Embryonic facial prominence (tissue), 1 donor: ENCODE results near the gene CXorf66.
"Not testable (repeated sequence)": the region's sequence is repeated elsewhere in the genome, so short reads cannot be mapped to it uniquely, and the experiment has no call there.

Experiments used
- DNase-seq: peaks from one replicate; pipeline ENCODE4 v3.0.0-alpha.2; 2016; ENCODE audit errors: extremely low spot score

The CXorf66 gene, protein sequence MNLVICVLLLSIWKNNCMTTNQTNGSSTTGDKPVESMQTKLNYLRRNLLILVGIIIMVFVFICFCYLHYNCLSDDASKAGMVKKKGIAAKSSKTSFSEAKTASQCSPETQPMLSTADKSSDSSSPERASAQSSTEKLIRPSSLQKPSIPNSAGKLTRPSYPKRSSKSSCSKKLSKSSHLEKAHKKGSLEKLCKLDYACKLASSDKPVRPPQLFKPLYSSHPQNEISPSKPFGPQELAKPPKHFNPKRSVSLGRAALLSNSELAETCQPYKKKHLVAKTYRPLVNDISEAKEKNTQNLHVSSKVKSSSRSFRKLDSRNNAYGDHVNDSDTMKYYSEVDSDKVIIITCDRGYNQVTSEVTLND

DNA sequence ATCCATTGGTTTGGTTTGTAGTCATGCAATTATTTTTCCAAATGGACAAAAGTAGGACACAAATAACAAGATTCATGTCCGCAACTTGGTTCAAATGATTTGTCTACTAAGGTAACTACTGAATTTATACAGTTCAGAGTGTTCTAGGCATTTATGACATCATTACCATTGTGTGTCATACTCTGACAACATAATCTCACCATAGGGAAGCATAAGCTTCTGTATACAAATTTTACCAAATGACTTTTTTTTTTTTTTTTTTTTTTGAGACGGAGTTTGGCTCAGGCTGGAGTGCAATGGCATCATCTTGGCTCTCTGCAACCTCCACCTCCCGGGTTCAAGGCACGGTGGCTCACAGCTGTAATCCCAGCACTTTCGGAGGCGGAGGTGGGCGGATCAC lies at the start of gene CXorf66:
TSS of gene CXorf66 (minus strand) at position 101 of the 400 bp plus-strand sequence. CDS start at position 76, 25 bp downstream.
- no peak for DNase-seq

DNA sequence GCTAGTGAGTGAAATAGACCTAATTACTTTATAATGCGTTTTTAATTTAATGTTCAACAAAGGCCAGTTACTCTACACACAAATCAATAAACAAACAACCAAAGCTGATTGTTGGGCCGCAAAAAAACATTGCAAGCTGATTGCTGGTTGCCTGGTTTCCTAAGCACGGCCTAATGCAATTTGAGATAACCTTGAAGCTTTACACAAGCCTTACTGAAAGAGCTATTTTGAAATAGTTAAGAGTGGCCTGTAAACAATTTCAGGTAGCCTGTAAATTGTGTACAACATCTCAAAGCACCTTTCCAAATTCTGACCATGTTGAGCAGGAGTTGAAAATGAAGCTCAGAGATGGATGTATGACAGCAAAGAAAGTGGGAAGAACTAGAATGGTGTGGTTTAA lies 17.5 kb upstream of the CXorf66 start:
- no peak for DNase-seq

DNA sequence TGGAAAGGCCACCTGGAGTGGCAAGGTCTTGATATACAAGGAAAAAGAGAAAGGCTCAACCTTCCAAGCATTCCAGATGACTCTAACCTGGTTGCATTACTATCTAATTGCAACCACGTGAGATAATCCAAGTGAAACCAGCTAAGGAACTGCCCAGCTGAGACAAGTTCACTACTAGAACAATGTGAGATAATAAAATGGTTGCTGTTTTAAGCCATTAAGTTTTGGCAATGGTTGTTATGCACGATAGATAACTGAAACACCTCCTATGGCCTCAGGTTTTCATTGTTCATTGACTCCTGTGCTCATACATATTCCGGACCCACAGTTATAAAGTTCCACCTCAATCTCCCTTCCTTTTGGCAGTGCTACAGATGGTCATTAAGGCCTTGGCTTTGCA lies 9.2 kb upstream of the CXorf66 start:
- no peak for DNase-seq

DNA sequence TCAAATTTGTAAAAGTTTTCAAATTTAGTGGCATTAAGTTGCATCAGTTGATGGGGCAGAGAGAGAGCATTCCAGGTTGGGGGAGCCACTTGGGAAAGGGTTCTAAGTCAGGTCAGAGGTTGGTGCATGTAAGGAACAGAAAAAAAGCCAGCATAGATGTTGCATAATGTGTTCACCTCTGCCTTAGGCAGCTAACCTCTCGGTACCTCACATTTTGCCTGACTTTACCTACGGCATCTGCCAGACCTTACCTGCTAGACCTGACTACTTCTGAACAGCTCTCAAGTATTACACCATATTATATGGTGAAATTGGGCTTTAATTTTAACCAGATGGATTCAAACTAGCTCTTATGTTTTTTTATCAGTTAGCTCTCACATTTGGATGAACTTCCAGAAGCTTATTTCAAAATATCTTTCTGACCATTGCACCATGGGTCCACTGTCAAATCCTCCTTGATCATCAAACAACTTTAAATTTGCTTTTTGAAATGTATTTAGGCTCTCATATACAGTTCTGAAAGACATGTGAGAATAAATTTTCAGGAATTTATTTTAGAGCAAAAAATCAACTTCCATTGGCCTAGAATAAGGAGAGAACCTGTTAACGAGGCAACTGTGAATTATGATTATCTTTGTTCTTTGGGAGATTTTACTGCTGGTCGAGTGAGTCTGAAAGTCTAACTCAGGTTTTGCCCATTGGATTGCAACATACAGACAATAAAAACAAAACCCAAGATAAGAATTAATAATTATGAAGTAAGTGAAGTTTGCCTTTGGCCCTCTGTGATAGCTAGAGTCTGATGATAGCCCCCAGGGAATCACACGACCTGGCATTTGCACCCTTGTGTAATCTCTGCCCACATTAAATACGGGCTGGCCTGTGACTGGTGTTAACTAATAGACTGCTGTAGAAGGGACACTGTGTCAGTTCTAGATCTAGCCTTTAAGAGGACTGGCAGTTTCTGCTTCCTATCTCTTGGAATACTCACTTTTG lies 7.6 kb upstream of the CXorf66 start:
- no peak for DNase-seq

DNA sequence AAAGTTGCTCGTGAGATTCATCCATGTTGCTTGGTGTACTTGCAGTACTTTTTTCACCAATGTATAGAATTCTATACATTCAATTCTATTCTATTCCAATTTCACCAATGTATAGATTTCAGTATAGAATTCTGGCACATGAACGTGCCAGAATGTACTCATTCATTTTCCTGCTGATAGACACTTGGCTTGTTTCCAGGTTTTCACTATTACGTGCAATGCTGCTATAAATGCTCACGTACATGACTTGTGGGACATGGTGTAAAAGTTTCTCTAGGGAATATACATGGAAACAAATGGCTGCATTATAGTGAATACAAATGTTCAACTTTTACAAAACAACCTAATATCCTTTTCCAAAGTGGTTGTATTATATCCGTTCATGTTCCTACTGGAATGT lies 6.8 kb upstream of the CXorf66 start:
- DNase-seq: no peak

DNA sequence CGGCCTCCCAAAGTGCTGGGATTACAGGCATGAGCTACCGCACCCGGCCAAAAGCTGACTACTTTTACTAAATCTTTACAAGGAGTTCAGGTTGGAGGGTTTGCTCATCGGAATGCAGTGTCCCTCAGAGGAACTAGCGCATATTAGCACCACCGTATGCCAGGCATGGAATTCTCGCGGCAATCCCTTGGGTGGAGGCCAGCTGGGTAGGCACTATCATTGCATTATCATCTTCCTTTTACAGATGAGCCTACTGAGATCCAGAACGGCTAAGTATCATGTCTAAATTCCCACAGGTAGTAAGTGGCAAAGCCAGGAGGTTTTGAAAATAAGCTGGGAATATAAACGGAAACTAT lies 6.1 kb upstream of the CXorf66 start:
- no peak for DNase-seq

DNA sequence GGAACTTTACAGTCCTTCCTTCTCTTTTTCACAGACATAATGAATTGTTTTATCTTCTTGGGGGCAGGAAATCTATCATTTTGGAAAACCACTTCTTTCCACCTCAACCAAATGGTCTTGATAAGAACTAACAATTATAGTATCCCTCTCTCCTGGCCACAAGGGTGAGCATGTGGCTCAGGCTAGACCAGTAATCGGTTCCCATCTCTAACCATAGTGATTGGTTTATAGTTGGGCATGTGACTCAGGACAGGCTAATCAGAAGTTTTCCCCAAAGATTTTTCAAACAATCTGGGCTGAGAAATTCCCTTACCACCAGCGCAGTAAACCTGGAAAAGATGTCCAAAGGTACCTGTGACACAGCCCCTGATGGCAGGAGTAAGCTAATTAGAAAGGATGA lies 4.0 kb upstream of the CXorf66 start:
- DNase-seq: no peak

DNA sequence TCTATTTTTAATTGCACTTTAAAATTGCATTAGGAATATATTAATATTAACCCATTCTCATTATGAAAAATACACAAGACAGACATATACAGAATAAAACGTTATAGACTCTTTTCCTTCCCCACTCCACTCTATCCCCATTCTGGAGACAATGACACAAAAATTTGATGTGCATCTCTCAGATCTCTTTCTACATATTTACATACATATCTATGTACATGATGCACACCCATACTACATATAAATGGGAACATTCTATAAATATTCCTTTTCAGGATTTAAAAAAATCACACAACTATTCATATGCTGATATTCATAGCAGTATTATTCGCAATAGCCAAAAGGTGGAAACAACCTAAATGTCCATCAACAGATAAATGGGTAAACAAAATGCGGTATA lies 2.4 kb upstream of the CXorf66 start:
- no peak for DNase-seq

DNA sequence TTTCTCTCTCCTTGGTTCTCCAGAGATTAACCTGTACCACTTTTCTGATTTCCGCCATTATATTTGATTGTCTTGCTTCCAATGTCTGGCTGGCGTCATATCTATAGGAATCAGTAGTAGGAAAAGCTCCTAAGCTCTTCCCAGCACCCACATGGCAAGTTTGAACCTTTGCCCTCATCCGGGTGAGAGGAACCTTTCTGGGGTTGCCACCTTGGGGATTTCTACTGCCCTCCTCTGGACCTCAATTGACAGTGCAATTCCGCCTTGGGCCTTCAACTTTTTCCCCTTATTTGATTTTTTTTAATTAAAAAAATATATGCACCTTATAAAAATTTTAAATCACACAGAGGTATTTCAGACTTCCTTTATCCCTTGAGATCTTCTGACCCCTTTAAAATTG lies 2.0 kb upstream of the CXorf66 start:
- no peak for DNase-seq

DNA sequence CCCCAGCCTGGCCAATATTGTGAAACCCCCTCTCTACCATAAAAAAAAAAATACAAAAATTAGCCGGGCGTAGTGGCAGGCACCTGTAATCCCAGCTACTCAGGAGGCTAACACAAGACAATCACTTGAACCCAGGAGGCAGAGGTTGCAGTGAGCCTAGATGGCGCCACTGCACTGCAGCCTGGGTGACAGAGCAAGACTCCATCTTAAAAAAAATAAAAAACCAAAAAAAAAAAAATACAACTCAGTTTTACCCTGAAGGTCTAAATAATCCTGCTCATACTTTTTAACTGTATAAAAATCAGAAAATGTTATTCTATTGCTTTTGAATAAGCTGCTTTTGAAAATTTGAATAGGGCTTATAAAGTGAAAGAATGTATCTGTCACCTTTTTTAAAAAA lies 838 bp upstream of the CXorf66 start:
- DNase-seq: not testable (repeated sequence)

DNA sequence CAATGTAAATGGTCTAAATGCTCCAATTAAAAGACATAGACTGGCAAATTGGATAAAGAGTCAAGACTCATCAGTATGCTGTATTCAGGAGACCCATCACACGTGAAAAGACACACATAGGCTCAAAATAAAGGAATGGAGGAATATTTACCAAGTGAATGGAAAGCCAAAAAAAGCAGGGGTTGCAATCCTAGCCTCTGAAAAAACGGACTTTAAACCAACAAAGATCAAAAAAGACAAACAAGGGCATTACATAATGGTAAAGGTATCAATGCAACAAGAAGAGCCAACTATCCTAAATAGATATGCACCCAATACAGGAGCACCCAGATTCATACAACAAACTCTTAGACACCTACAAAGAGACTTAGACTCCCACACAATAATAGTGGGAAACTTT lies 4.2 kb downstream of the CXorf66 start:
- DNase-seq: not testable (repeated sequence)

DNA sequence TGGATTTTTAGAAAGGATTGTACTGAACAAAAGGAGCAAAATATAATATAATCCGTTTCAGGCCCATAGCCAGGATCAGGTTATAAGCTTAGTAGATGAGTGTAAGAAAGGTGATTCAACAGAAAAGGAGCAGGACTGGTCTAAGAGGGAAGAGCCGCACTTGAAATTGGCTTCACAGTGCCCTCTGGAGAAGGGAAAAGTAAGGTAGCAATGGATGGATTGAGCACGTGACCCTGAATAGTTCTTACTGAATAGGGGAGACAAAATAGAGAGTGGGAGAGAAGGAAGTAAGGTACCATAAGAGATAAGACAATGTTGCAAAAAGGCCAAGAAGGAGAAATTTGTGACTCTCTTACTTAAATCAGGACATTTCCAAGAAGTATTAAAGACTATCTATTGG lies 15.6 kb downstream of the CXorf66 start:
- DNase-seq: no peak

DNA sequence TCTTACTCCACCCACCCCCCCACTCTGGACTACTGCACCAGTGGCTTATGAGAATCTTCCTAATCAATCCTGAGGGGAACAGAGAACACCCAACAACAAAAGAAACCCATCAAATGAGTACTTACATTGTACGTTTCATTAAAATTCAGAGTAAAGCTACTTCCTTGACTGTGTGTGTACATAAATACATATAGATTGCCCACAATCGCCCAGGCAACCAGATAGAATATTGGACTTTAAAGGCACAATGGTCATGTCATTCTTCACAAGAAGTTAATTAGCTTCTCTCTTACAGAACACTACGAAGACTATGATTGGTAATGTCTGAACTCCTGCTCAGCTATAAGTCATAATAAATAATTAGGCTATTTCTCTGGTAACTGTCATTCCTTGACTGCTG lies 20.2 kb downstream of the CXorf66 start:
- DNase-seq: no peak

DNA sequence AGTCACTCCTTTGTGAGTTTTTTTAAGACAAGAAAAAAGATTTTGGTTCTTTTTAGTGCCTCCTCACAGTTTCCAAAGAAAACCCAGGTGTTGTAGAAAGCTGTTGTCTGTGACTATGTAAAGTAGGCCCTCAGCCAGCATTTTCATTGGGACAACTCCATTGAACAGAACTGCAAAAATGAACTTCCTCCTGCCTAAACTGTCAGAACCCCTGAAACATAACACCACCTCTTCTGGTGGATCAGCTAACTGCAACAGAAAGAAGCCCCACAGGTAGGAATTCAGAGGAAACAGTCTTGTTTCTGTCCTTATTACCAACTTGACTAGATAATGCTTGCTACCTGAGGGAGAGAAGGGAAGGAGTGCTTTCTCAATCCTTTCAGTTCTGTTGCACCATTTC lies 29.1 kb downstream of the CXorf66 start:
- DNase-seq: no peak

DNA sequence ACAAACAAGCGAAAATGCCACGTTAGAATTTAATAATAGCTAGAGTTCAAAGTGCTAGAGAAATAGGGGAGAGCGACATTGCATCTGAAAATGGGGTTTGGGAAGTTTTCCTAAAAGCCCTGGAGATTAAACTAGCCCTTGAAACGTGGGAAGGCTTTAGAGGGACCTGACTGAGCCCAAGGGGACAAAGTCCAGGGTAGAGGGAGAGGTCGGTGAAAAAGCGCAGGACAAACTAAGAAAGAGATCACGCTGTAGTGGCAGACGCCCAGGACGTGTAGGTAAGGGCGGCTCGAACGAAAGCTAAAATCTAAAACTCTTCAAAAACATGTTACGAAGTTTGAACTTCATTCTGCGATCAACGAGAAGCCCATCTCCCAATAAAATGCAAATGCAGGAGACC lies 31.4 kb downstream of the CXorf66 start:
- no peak for DNase-seq

DNA sequence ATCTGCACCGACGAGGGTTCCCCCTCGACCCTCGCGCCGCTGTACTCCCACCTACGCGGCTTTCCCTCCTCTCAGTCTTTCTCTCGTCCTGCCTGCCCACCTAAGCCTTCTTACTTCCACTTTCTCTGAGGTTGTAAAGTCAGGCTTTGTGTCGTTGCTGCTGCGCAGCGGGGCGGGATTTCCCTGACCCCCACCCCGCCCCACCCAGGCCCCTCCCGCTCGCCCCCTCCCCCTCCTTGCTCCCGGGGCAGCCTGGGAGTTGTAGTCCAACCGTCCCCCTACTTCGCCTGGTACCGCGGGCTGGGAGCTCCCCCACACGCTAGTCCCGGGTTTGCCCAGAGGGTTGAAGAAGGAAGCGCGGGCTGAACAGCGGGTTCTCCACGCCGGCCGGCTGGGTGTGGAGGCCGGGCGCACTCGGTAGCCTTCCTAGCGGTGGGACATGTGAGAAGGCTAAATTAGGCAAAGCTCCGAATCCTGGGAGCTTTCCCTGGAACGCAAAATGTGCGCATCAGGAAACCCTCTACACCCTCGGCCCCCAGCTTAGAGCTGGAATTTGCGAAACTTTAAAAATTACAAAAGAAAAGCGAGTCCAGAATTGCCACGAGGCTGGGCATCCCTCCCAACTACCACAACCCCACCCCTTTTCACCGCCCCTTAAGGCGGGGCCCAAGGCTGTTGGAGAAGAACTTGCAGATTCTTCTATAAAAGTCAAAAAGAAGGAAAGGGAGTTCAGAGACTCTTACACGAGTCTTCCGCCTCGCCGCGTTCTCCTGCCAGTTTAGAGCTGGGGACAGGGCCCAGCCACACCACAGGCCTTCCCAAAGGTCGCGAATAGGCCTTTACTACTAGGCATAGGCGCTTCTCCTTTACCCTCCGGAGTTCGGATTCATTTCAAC lies 32.2 kb downstream of the CXorf66 start, which contains the start of gene ATP11C:
TSS of gene ATP11C (minus strand) at position 153 of the 896 bp plus-strand sequence. CDS start 1,011 bp downstream, outside the sequence.
- DNase-seq: peak; percentile 54

DNA sequence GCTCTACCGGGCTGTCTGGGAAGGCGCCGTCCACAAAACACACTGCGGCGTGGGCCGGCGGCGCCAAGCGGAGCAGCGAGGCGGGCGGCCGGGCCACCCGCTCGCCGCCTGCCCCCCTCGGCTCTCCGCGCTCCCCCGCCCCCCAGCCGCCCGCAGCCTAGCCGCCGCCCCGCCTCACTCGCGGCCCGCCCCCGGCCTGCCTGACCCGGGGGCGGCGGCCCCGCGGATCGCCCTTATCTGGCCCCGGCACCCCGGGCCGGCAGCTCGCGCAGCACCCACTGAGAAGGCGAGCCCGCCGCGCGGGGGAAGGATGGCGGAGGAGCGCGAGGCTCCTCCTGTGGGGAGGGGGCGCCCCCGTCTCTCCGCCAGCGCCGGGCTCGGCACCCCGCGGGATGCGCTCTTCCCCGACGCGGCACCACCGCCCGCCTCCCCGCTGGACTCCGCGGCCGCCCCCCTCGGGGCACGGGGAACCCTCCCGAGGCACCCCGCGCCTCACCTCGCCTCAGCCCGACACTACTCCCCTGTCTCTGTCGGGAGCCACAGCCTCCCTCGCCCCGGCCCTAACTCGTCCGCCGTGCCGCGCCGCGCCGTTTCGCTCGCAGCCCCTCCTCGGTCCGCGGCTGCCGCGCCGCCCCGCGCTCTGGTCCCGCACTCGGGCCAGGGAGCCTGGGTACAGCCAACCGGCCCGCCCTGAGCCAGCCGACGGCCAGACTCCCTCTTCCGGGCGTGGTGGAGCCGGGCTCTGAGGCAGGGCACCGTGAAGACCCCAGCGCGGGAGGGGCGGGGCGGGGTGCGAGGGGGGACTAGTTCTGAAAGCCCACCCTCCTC lies 33.0 kb downstream of the CXorf66 start:
- no peak for DNase-seq

DNA sequence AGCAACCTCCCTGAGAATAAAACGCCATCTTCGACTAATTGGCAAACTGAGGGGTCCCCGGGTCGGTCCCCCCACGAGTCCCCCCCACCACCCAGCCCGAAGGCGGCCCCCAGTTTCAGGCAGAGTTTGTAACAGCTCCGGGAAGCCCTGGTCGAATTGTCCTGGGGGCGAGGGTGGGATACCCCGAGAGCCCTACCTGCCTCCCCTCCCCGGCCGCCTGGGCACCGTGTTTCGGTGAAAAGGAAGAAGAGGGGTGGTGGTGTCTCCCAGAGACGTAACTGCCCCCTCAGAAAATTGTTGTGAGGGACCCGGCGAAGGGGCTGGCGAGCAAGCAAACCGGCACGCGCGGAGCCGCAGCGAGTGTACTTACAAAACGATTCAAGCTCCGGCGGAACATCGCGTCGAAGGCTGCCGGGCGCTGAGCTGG lies 33.7 kb downstream of the CXorf66 start:
- DNase-seq: no peak

DNA sequence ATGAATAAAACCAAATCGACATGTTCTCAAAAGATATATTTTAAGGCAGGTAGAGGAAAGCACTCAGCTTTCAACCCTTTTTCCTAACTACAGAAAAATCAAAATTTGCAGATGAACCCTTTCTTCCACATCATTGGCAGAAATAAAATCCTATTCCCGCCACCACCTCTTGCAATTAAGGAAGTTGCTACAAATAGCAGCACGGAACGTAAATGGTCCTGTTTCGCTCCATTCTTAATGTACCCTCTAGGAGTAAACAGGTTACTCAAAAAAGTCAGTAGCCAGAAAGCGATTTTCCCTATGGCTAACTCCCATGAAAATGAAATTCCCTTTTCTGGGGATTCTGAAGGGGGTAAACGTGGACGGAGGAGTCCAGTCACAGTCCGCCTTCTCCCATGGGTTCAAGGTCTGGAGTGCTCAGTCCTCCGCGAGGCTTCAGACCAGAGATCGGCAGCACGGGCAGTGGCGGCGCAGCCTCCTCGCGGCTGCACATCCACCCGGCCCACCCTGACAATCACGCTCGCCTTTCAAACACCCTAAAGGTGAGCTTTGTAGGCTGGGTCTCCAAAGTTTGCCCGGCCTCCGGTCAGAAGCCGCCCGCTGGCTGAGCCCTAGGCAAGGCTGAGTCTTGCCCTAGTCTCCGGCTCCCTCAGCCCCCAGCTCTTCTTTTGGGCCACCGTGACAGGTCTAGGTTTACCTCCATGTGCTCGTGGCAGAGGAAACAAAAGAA lies 34.2 kb downstream of the CXorf66 start:
- DNase-seq: no peak

DNA sequence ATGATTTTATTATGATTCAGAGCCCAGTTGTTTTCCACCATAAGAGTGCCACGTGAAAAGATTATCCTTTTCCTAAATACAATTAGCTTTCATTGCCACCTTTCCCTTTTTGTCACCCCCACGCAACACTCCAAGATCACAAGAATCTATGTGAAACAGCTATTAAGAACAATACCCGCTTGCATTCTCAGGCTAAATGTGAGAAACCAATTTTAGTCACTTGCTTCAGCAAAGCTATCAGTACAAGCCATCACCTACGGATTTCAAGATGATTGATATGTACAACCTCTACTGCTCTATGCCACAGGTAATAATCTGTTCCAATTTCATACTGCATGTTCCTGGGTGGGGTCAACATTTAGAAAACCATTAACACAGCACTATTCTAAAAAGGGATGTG lies 34.9 kb downstream of the CXorf66 start:
- no peak for DNase-seq
